Subcutaneous adipose tissue (tissue), 4 donors: ENCODE data around the gene RSRC1. TPM values are rescaled to one million over a fixed set of nuclear protein-coding genes. Genes with fewer than 3 reads are reported as not detected.

ENCODE experiments used
- total RNA-seq, 4 donors: library from RNA; depleted of rRNA; stranded (reverse); fragments of >200 nt; gene quantifications; one replicate each; pipeline ENCODE4 v1.1.0, GENCODE V29; 2016
- TF ChIP-seq, protein P1 (sequence below): fragments of 450-650 bp; IDR thresholded peaks from one replicate; pipeline ENCODE4 v1.5.1; 2016; ENCODE audit warnings: low read depth, mild to moderate bottlenecking, control low read depth, antibody characterized with exemption, moderate library complexity

Gene RSRC1
- total RNA-seq, 4 donors from 2014 or later = 64.3 to 75.0 (median 68.4) TPM

DNA sequence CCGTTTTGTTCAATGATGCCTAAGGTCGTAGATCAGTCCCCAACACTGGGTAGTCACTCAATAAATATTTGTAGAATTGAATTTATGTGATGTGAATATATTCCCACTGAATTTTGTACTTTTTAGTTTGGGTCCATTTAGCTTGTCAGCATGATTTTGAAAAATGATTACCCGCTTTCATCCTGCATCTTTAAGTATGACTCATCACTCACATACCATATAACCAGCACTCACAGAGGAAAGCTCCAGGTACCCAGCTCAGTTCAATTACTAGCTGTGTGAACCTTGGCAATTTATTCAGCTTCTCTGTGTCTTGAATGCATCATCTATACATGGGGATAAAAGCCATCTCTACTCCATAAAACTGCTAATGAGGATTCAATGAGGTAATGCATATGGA, 458.9 kb downstream of the RSRC1 start:
- TF ChIP-seq, protein P1, sequence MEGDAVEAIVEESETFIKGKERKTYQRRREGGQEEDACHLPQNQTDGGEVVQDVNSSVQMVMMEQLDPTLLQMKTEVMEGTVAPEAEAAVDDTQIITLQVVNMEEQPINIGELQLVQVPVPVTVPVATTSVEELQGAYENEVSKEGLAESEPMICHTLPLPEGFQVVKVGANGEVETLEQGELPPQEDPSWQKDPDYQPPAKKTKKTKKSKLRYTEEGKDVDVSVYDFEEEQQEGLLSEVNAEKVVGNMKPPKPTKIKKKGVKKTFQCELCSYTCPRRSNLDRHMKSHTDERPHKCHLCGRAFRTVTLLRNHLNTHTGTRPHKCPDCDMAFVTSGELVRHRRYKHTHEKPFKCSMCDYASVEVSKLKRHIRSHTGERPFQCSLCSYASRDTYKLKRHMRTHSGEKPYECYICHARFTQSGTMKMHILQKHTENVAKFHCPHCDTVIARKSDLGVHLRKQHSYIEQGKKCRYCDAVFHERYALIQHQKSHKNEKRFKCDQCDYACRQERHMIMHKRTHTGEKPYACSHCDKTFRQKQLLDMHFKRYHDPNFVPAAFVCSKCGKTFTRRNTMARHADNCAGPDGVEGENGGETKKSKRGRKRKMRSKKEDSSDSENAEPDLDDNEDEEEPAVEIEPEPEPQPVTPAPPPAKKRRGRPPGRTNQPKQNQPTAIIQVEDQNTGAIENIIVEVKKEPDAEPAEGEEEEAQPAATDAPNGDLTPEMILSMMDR = no peak

DNA sequence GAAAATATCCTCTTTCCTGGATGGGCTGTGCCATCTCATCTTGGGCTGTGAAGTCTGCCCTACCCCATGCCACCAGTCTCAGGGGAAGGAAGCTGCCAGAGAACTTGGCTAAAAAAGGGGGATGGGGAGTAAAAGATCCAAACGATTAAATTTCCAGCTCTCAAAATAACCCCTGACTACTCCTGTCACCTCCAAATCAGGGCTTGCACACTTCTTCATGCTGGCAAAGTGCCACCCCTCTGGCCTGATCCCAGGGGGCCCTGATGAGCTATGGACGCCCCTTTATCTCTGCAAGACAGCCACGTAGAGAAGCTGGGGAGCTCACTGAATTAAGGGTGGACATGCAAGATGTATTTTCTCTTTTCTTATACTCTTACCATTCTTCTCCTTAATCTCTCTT, 459.9 kb downstream of the RSRC1 start:
- TF ChIP-seq, protein P1 = no peak

DNA sequence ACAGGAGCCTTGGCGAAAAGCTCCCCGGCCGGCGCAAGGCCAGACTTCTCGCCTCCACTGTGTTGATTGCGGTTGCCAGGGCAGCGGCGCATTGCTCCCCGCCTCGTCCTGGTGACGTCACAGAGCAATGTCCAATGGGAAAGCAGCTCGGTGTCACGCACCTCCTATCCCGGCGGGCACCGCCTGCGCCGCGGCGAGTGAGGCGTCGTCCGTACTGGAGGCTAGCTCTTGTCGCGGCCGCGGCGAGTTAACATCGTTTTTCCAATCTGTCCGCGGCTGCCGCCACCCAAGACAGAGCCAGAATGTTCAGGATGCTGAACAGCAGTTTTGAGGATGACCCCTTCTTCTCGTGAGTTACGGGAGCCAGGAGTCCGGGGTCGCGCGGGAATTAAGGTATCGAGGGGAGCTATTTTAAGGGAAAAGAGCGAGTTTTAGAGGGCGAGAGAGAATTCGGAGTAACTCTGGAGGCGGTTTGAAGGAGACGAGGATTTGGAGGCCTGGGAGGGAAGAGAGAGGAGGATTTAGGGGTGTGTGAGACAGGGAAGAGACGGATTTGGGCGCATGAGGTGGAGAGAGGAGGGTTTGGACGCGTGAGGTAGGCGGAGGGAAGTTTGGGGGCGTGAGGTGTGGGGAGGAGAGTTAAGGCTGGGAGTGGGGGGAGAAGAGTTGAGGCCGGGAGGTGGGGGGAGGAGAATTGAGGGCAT, 461.3 kb downstream of the RSRC1 start, which contains the start of gene MLF1:
TSS of gene MLF1 (plus strand) at position 196 of the 704 bp plus-strand sequence. CDS start at position 303, 107 bp downstream.
- TF ChIP-seq, protein P1 = no peak

DNA sequence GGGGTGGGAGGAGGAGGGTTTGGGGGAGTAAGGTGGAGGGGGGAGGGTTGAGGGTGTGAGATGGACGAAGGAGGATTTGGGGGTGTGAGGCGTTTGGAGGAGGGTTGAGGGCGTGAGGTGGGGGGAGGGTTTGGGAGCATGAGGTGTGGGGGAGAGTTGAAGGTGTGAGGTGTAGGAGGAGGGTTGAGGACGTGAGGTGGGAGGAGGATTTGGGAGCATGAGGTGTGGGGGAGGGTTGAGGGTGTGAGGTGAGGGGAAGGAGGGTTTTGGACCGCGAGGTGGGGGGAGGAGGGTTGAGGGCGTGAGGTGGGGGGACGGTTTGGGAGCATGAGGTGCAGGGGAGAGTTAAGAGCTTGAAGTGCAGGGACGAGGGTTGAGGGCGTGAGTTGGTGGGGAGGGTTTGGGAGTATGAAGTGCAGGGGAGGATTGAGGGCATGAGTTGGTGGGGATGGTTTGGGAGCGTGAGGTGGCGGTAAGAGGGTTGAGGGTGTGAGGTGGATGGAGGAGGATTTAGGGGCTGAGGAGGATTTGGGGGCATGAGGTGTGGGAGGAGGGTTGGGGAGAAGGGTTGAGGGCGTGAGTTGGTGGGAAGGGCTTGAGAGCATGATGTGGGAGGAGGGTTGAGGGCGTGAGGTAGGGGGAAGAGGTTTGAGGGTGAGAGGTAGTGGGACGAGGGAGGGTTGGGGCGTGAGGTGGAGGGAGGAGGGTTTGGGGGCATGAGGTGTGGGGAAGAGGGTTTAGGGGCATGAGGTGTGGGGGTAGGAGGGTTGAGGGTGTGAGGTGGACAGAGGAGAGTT, 462.3 kb downstream of the RSRC1 start:
- TF ChIP-seq, protein P1 = no peak

DNA sequence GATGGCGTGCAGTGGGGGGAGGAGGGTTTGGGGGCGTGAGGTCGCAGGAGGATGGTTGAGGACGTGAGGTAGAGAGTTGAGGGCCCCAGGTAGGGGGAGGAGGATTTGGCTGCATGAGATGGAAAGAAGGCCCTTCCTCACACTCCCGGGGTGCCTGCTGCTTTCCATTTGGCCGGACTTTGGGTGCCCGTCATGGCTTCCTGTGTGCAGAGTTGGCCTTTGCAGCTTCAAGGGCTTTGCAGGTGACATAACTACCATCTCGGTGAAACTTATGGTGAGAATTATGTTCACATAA, 462.8 kb downstream of the RSRC1 start:
- TF ChIP-seq, protein P1 = no peak

DNA sequence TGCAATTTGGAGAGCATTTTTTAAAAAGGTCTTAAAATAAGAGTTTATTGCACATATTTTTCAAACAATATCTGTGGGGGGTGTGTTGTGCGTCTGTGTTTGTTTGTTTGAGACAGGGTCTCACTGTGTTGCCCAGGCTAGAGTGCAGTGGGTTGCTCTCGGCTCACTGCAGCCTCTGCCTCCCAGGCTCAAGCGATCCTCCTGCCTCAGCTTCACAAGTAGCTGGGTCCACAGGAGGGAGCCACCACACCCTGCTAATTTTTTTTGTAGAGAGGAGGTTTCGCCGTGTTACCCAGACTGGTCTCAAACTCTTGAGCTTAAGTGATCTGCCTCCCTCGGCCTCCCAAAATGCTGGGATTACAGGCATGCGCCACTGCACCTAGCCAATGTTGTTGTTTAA, 463.8 kb downstream of the RSRC1 start:
- TF ChIP-seq, protein P1 = no peak

DNA sequence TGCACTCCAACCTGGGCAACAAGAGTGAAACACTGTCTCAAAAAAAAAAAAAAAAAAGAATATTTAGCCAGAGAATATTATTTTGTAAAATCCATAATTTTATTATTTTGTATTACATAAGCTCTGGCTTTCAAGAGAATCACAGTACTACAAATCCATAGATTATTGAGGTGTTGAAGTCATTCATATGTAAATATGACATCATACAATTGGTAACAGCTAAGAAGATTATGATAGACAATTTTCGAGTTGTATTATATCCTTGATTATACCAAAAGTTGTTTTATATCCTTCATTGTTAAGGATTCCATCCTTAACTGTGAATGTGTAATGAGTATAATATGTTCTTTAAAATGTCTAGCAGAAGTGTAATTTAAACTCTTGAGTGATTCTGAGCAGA, 464.8 kb downstream of the RSRC1 start:
- TF ChIP-seq, protein P1 = no peak
